Esophagus squamous epithelium (tissue), 5 donors: ENCODE data around the gene PLXNB1. TPM values are rescaled to one million over a fixed set of nuclear protein-coding genes. Genes with fewer than 3 reads are reported as not detected.

ENCODE experiments used
- DNase-seq: peaks from one replicate; lab custom pipeline; 2025; lab: John Stamatoyannopoulos, UW
- H3K27ac ChIP-seq, 4 donors: fragments of 200-600 bp; sonication (generic); one replicate each; pipeline ENCODE4 v1.5.1; 2016 to 2019; ENCODE audit warnings: mild to moderate bottlenecking in 1 of 4
- H3K27me3 ChIP-seq, 4 donors: fragments of 200-600 bp; sonication (generic); 1 replicate in 3 of 4; 2 replicates in 1 of 4; pipeline versions ENCODE4 v1.5.1 to v1.6.0; 2017 to 2021; ENCODE audit warnings: antibody characterized with exemption in 1 of 4
- H3K36me3 ChIP-seq, 3 donors: fragments of 200-600 bp; sonication (generic); one replicate each; pipeline ENCODE4 v1.5.1; 2016 to 2019
- H3K4me1 ChIP-seq, 3 donors: fragments of 200-600 bp; sonication (generic); one replicate each; pipeline ENCODE4 v1.5.1; 2017 to 2019
- H3K4me3 ChIP-seq, 4 donors: fragments of 200-600 bp; sonication (generic); 1 replicate in 3 of 4; 2 replicates in 1 of 4; pipeline ENCODE4 v1.5.1; 2016 to 2019; ENCODE audit warnings: mild to moderate bottlenecking in 2 of 4, moderate library complexity in 1 of 4
- H3K9me3 ChIP-seq, 3 donors: fragments of 200-600 bp; sonication (generic); one replicate each; pipeline ENCODE4 v1.5.1; 2016 to 2019
- POLR2A ChIP-seq, 4 donors: fragments of 450-650 bp; IDR thresholded peaks; one replicate each; pipeline ENCODE4 v1.6.1; 2017; ENCODE audit warnings: antibody characterized with exemption in 4 of 4, mild to moderate bottlenecking in 4 of 4, moderate library complexity in 3 of 4
- WGBS, 2 donors: methylation state at CpG; one replicate each; pipeline ENCODE4 v1.1.5; 2018; 5-methylcytosine and 5-hydroxymethylcytosine counted together
- intact Hi-C: fragments of 100-400 bp; cut with DNase I; formaldehyde crosslinking; loops from one replicate; pipeline ENCODE4 v1.15.0; 2022
- total RNA-seq, 4 donors: library from RNA; depleted of rRNA; stranded (reverse); fragments of >200 nt; gene quantifications; one replicate each; pipeline ENCODE4 v1.1.0, GENCODE V29; 2016
- TF ChIP-seq, protein P1 (sequence below), 6 experiments: fragments of 450-650 bp in 4 of 6; fragments of 200-600 bp in 2 of 6; sonication (generic) in 2 of 6; IDR thresholded peaks; one replicate each; pipeline ENCODE4 v1.5.1; 2016 to 2019; ENCODE audit warnings: antibody characterized with exemption in 6 of 6, mild to moderate bottlenecking in 4 of 6, moderate library complexity in 4 of 6
- donor health status: DM: yes; HTN: yes; CAD: no.

PLXNB1 gene
- total RNA-seq, 4 donors from 2014 or later = 57.7 to 215 (median 128) TPM

DNA sequence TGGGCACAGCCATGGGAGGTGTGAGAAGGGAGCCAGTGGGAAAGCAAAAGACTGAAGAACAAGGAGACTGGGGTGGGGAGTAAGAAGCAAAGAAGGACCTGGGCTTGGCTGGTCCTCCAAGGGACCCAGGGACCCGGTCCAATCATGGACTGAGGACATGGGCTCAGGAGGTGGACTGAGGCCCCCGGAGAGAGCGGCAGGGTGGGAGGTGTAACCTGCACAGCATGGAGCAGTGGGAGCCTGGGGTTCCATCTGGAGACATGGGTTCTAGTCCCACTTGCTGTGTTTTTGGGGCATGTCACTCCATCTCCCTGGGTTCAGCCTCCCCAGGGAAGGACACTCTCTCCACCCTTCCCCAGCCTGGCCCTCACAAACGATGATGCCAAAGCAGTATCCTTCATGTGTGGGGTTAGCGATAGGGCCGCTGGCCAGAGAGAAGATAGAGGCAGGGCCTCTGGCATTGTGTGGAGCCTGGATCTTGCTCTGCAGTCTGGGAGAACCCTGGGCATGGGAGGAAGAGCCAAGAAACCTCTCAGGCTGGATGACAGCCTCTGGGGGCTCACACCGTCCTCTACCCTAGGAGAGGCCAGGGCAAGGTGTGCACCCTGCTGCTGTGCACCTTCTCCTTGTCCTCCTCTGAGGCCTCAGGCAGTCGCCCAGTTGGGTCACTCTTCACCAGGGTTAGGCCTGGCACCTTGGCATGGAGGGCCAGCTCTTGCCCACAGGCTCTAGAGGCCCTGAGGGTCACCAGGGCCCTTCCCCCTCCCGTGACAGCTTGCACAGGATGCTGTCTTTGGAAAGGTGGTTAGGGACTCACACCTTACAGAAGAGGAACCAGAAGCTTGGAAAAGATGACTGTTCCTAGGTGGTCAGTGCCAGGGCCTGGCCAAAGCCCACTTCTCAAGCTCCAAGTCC is 31.9 kb downstream of the PLXNB1 start:
- intact Hi-C loops = loop anchor here (2.0 kb wide), 1 partner anchor 39 kb away; no protein-coding TSS in a partner anchor
- 53 to 72% methylated on average over 2 to 6 of the region's 9 CpGs for WGBS, 2 donors
- H3K4me3 ChIP-seq = no peak overlapping the region
- H3K27ac ChIP-seq = no peak overlapping the region
- H3K4me1 ChIP-seq = peaks cover 13 to 42% (median 21%) of the 10 kb centered on the region in 3 donors
- no peaks in the 10 kb centered on the region for H3K9me3 ChIP-seq
- peaks cover 0 to 8% (median 0%) of the 10 kb centered on the region in 4 donors for H3K27me3 ChIP-seq
- no peak for TF ChIP-seq POLR2A (IDR thresholded peaks at IDR 0.05)
- TF ChIP-seq, protein P1, sequence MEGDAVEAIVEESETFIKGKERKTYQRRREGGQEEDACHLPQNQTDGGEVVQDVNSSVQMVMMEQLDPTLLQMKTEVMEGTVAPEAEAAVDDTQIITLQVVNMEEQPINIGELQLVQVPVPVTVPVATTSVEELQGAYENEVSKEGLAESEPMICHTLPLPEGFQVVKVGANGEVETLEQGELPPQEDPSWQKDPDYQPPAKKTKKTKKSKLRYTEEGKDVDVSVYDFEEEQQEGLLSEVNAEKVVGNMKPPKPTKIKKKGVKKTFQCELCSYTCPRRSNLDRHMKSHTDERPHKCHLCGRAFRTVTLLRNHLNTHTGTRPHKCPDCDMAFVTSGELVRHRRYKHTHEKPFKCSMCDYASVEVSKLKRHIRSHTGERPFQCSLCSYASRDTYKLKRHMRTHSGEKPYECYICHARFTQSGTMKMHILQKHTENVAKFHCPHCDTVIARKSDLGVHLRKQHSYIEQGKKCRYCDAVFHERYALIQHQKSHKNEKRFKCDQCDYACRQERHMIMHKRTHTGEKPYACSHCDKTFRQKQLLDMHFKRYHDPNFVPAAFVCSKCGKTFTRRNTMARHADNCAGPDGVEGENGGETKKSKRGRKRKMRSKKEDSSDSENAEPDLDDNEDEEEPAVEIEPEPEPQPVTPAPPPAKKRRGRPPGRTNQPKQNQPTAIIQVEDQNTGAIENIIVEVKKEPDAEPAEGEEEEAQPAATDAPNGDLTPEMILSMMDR (IDR thresholded peaks at IDR 0.05) = no peak
- DNase-seq = no peak
- peaks cover 0 to 5% (median 0%) of the 10 kb centered on the region in 3 donors for H3K36me3 ChIP-seq

DNA sequence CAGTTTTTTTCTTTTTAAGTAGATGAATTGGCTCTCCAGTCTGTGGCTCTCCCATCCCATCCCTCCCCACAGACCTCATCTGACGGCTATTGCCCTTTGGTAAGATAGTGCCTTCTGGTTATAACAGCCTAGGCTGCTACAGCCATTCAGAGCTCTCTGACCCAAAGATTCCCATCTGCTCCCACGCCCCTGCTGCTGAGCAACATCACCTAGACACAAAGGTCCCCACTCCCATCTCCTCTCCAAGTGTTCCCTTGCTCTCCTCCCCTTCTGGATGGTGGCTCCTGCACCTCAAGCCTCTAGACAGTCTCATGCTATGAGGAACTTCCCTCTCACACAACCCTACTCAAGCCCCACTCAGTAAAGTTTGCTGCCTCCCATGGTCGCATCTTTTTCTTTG is 34.2 kb downstream of the PLXNB1 start:
- Histone ChIP-seq H3K27me3 (peaks cover 0 to 9% (median 0%) of the 10 kb centered on the region in 4 donors), H3K27ac (no peak overlapping the region), H3K4me1 (peaks cover 2 to 20% (median 3%) of the 10 kb centered on the region in 3 donors), H3K9me3 (no peaks in the 10 kb centered on the region), H3K4me3 (no peak overlapping the region), H3K36me3 (no peaks in the 10 kb centered on the region)
- 70 to 76% methylated on average over 3 of the region's 3 CpGs for WGBS, 2 donors
- intact Hi-C loops = no loop called here
- TF ChIP-seq POLR2A (IDR thresholded peaks at IDR 0.05) = no peak
- TF ChIP-seq, protein P1 (IDR thresholded peaks at IDR 0.05) = no peak
- DNase-seq = no peak

DNA sequence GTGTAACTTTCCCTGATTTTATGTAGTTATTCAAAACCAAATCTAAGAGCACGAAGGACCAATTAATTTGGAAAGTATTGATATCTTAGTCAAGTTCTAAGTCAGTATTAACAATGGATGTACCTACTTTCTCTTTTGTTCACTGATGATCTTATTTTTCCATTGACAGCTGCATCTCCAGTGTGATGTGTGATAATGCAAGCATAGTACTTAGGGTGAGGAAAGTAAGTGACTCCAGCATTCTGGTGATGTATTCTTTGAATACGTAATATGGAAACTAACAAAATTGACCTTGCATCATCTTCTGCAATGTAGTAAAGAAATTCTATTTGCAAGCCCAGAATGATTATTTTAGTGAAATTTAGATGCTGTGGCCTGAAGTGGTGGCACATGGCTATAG is 35.5 kb downstream of the PLXNB1 start:
- intact Hi-C loops = no loop called here
- no peak for DNase-seq
- no peak for TF ChIP-seq POLR2A (IDR thresholded peaks at IDR 0.05)
- TF ChIP-seq, protein P1 (IDR thresholded peaks at IDR 0.05) = no peak

DNA sequence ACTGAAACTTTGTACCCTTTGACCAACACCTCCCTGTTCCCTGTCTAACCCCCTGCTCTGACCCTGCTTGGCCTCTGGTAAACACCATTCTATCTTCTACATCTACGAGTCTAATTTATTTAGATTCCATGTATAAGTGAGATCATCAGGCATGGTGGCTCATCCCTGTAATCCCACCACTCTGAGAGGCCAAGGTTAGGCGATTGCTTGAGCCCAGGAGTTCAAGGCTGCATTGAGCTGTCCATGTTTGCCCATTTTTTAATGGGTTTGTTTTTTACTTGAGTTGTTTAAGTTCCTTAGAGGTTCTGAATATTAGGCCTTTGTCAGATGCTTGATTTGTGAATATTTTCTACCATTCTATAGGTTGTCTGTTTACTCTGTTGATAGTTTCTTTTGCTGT is 40.9 kb downstream of the PLXNB1 start:
- Histone ChIP-seq H3K4me1 (no peaks in the 10 kb centered on the region), H3K36me3 (no peaks in the 10 kb centered on the region), H3K9me3 (no peaks in the 10 kb centered on the region), H3K4me3 (no peak overlapping the region), H3K27ac (no peak overlapping the region), H3K27me3 (peaks cover 0 to 9% (median 0%) of the 10 kb centered on the region in 4 donors)
- 61 to 71% methylated on average over 2 of the region's 2 CpGs for WGBS, 2 donors
- DNase-seq = no peak
- intact Hi-C loops = no loop called here
- TF ChIP-seq, protein P1 (IDR thresholded peaks at IDR 0.05) = no peak
- TF ChIP-seq POLR2A (IDR thresholded peaks at IDR 0.05) = no peak

More for the DNA sequence above, 35.5 kb downstream of the PLXNB1 start:
- no peaks in the 10 kb centered on the region for H3K36me3 ChIP-seq
- peaks cover 0 to 9% (median 0%) of the 10 kb centered on the region in 4 donors for H3K27me3 ChIP-seq
- no peaks in the 10 kb centered on the region for H3K9me3 ChIP-seq
- no peak overlapping the region for H3K4me3 ChIP-seq
- no peak overlapping the region for H3K27ac ChIP-seq
- 86 to 93% methylated on average over 2 of the region's 2 CpGs for WGBS, 2 donors
- peaks cover 0 to 6% (median under 1%) of the 10 kb centered on the region in 3 donors for H3K4me1 ChIP-seq

DNA sequence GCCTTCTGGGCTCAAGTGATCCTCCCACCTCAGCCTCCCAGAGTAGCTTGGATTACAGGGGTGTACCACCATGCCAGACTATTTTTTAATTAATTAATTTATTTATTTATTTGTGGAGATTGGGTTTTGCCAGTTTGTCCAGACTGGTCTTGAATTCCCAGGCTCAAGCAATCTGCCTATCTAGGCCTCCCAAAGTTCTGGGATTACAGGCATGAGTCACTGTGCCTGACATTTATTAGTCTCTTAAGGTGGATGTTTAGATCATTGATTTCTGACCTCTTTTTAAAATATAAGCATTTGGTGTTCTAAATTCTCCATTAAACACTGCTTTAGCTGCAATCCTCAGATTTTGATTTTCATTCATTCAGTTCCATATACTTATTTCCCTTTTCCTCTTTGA is 42.3 kb downstream of the PLXNB1 start:
- no peak for TF ChIP-seq POLR2A (IDR thresholded peaks at IDR 0.05)
- TF ChIP-seq, protein P1 (IDR thresholded peaks at IDR 0.05) = no peak
- Histone ChIP-seq H3K27me3 (no peaks in the 10 kb centered on the region), H3K4me1 (no peaks in the 10 kb centered on the region), H3K36me3 (no peaks in the 10 kb centered on the region), H3K27ac (no peak overlapping the region), H3K4me3 (no peak overlapping the region), H3K9me3 (no peaks in the 10 kb centered on the region)
- DNase-seq = no peak
- intact Hi-C loops = no loop called here
